ENCODE results near the gene ASTL.

The ASTL gene

DNA sequence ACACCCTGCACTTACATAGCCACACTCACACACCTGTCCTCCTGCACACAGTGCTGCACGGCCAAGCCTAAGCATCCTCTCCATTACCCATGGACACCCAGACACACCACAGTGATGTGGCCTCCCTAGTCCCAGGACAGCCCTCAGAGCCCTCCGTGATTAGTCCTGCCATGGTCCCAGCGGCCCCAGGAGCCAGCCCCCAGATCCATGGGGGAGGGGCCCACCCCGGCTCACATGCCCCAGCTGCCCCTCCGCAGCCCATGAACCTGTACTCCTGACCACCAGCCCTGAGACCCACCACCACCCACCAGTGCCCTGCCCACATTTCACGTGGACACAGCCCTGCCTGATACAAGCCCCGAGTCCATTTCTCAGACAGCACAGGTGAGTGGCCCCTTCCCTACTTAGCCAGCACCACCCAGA, 15.0 kb upstream of the ASTL start:
- Histone ChIP-seq H3K36me3 (ENCODE audit: control insufficient read depth, insufficient read depth, low read length) (no peaks in the 10 kb centered on the region), H3K27me3 (replicated peaks; ENCODE audit: control insufficient read depth, insufficient read depth, low read length, poor library complexity, severe bottlenecking) (no peaks in the 10 kb centered on the region), H3K4me3 (ENCODE audit: insufficient read depth, low read depth, low read length, poor library complexity, severe bottlenecking) (no peak overlapping the region), H3K9me3 (ENCODE audit: control insufficient read depth, low read length) (no peaks in the 10 kb centered on the region), H3K27ac (ENCODE audit: insufficient read depth, low read length, poor library complexity, severe bottlenecking) (no peak overlapping the region), H3K4me1 (ENCODE audit: control insufficient read depth, insufficient read depth, low read length, poor library complexity, severe bottlenecking) (peaks cover 30% of the 10 kb centered on the region)
- no peak for DNase-seq

DNA sequence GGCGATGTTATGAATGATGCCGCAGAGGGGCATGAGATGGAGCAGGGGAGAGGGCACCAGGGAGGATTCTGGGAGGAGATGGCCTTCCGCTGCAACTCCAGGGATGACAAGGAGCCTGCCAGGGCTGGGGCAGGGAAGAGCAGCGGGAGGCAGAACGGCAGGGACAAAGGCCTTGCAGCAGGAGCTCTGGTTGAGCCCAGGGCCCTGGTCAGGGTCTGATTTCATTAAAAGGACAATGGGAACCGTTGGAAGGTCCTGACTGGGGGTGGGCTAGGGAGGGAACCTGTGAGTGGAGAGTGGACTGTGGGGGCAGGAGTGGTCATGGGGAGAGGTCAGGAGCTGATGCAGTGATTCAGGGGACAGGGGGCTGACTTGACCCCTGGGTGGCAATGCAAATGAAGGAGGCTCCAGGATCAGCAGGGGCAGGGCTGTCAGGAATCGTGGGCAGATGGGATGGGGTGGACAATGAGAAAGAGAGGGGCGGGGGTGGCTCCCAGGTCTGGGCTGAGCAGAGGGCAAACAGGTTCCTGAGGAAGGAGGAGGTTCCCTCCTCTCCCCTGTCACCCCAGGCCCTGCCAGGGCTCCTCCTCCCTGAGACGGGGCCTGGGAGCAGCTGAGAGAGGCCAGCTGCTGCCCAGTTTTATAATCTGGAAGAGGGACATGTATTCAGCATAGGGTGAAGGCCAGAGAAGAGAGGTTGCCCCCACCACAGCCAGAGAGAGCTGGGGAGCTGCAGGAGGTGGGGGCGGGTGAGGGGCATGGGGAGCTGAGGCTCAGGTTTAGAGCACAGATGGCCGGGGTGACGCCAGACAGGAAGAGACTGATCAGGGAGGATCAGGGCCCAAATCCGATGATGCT, 14.2 kb upstream of the ASTL start:
- H3K27me3 ChIP-seq (replicated peaks; ENCODE audit: control insufficient read depth, insufficient read depth, low read length, poor library complexity, severe bottlenecking), result no peaks in the 10 kb centered on the region
- H3K36me3 ChIP-seq (ENCODE audit: control insufficient read depth, insufficient read depth, low read length), result no peaks in the 10 kb centered on the region
- no peak overlapping the region for H3K4me3 ChIP-seq (ENCODE audit: insufficient read depth, low read depth, low read length, poor library complexity, severe bottlenecking)
- H3K9me3 ChIP-seq (ENCODE audit: control insufficient read depth, low read length), result no peaks in the 10 kb centered on the region
- no peak overlapping the region for H3K27ac ChIP-seq (ENCODE audit: insufficient read depth, low read length, poor library complexity, severe bottlenecking)
- H3K4me1 ChIP-seq (ENCODE audit: control insufficient read depth, insufficient read depth, low read length, poor library complexity, severe bottlenecking), result peaks cover 30% of the 10 kb centered on the region
- DNase-seq, result no peak

DNA sequence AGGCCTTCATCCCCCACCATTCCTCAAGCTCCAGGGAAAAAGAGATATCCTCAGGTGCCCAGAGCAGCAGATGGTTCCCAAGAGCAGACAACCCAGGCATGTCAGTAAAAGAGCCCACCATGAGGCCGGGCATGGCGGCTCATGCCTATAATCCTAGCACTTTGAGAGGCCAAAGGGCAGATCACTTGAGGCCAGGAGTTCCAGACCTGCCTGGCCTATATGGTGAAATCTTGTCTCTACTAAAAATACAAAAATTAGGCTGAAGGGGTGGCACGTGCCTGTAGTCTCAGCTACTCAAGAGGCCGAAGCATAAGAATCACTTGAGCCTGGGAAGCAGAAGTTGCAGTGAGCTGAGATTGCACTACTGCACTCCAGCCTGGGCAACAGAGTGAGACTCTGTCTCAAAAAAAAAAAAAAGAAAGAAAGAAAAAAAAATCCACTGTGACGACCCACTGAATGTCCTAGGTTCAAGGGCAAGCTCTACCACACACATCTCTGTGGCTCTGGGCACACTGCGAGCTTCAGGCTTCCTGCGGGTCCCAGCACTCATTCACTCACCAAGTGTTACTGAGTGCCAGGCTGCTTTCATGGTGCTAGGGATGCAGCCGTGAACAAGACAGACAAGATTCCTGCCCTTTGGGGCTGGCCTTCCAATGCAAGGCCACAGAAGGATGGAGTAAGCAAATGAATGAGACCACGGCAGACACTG, 13.4 kb upstream of the ASTL start:
- Histone ChIP-seq H3K36me3 (ENCODE audit: control insufficient read depth, insufficient read depth, low read length) (no peaks in the 10 kb centered on the region), H3K9me3 (ENCODE audit: control insufficient read depth, low read length) (no peaks in the 10 kb centered on the region), H3K4me3 (ENCODE audit: insufficient read depth, low read depth, low read length, poor library complexity, severe bottlenecking) (no peak overlapping the region), H3K27ac (ENCODE audit: insufficient read depth, low read length, poor library complexity, severe bottlenecking) (no peak overlapping the region), H3K4me1 (ENCODE audit: control insufficient read depth, insufficient read depth, low read length, poor library complexity, severe bottlenecking) (peaks cover 33% of the 10 kb centered on the region), H3K27me3 (replicated peaks; ENCODE audit: control insufficient read depth, insufficient read depth, low read length, poor library complexity, severe bottlenecking) (no peaks in the 10 kb centered on the region)
- no peak for DNase-seq

DNA sequence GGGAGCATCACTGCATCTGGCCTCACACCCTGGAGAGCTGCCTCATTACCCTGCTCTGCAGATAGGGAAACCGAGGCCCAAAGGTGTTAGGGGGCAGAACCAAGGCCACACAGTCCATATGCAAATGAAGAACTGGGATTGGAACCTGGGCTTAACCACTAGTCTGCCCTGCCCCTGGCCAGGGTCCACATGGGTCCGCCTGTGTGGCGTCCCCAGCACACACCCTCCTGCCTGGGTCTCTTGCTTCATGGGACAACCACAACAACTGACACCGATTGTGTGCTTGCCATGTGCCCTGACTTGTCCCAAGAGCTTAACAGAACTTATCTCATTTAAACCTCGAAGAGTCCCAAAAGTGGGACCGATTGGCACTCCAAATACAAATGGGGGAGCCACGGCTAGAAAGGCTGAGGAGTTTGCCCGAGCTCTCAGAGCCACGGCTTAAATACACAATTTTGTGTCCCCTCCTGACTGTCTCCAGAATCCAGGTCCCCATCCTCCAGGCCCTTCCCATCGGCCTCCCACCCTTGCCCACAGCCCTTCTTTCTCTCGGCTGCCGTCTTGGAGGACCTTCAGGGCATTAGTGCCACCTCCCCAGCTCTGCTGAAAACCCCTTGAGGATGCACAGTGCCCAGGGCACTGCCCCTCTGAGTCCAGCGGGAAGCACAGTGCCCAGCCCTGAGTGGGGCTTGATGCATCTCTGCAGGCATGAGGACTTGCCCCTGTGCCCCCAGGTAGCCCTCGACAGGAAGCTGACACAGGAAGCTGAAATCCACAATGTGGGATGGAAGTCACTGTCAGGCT, 12.7 kb upstream of the ASTL start:
- Histone ChIP-seq H3K4me3 (ENCODE audit: insufficient read depth, low read depth, low read length, poor library complexity, severe bottlenecking) (no peak overlapping the region), H3K36me3 (ENCODE audit: control insufficient read depth, insufficient read depth, low read length) (no peaks in the 10 kb centered on the region), H3K27ac (ENCODE audit: insufficient read depth, low read length, poor library complexity, severe bottlenecking) (no peak overlapping the region), H3K27me3 (replicated peaks; ENCODE audit: control insufficient read depth, insufficient read depth, low read length, poor library complexity, severe bottlenecking) (no peaks in the 10 kb centered on the region), H3K4me1 (ENCODE audit: control insufficient read depth, insufficient read depth, low read length, poor library complexity, severe bottlenecking) (peaks cover 39% of the 10 kb centered on the region), H3K9me3 (ENCODE audit: control insufficient read depth, low read length) (no peaks in the 10 kb centered on the region)
- no peak for DNase-seq

DNA sequence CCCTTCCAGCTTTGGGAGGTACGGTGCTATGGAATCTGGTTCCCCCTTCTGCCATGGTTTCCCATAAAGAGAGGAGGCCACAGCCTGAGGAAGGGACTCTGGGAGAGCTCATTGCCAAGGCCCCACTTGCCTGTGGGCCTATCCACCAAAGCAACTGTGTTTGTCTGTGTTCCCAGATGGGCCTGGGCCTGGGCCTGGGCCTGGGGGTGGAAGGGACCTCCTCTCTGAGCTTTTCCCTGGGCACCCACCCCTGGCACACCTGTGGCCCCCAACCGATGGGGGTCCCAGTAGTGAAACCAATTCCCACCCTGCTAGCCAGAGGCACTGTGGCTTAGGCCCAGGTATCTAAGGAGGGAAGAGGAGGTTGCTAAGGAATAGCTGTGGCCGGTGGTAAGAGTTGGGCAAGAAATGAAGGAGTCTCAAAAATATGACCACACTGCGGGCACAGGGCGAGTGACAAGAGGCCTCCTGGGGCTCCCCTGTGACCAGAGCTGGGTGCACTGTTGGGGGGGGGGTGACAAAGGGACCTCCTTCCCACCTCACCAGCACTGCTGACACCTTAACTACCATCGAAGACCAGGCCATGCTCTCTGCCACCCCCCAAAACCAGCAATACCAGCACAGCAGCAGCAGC, 11.8 kb upstream of the ASTL start:
- Histone ChIP-seq H3K4me3 (ENCODE audit: insufficient read depth, low read depth, low read length, poor library complexity, severe bottlenecking) (no peak overlapping the region), H3K4me1 (ENCODE audit: control insufficient read depth, insufficient read depth, low read length, poor library complexity, severe bottlenecking) (peaks cover 45% of the 10 kb centered on the region), H3K27ac (ENCODE audit: insufficient read depth, low read length, poor library complexity, severe bottlenecking) (no peak overlapping the region), H3K36me3 (ENCODE audit: control insufficient read depth, insufficient read depth, low read length) (no peaks in the 10 kb centered on the region), H3K27me3 (replicated peaks; ENCODE audit: control insufficient read depth, insufficient read depth, low read length, poor library complexity, severe bottlenecking) (no peaks in the 10 kb centered on the region), H3K9me3 (ENCODE audit: control insufficient read depth, low read length) (no peaks in the 10 kb centered on the region)
- no peak for DNase-seq

DNA sequence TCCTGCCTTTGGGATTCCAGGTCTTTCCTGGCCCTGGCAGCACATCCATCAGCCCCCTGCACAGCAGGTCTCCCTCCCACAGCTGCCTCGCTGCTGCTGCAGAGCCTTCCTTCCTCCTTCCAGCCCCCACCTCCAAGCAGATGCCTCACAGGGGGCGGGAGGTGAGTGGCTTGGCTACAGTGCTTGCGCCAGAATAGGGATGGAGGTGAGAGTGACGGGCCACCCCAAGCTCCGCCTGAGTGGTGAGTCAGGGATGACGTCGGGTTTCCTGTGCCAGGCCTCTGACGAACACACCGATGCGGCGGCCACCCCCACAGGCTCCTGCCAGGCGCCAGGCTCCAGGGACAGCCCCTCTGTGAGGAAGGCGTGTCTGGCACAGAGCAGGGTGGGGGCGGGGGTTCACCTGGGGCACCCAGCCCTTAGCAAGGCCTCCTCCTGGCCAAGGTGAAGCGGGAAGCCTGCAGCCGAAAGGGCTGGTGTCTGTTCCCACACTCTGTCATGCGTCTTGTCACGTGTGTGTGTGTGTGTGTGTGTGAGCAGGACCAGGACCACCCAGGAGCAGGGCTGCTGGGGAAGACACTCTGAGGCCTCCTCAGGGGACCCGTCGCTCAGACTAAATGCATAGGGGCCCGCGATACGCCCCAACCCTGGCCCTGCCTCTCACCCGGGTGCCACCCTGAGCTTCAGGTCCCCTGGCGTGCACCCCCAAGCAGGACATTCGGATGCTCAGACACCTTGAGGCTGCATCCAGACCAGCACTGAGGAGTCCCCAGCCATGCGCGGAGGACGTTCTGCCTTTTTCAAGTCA, 10.3 kb upstream of the ASTL start:
- Histone ChIP-seq H3K4me3 (ENCODE audit: insufficient read depth, low read depth, low read length, poor library complexity, severe bottlenecking) (peak overlapping the region; percentile 22), H3K4me1 (ENCODE audit: control insufficient read depth, insufficient read depth, low read length, poor library complexity, severe bottlenecking) (peaks cover 52% of the 10 kb centered on the region), H3K27me3 (replicated peaks; ENCODE audit: control insufficient read depth, insufficient read depth, low read length, poor library complexity, severe bottlenecking) (no peaks in the 10 kb centered on the region), H3K9me3 (ENCODE audit: control insufficient read depth, low read length) (no peaks in the 10 kb centered on the region), H3K36me3 (ENCODE audit: control insufficient read depth, insufficient read depth, low read length) (peaks cover 5% of the 10 kb centered on the region), H3K27ac (ENCODE audit: insufficient read depth, low read length, poor library complexity, severe bottlenecking) (peak overlapping the region; percentile 100)
- DNase-seq, result peak; percentile 96 to 98 (median 97)

DNA sequence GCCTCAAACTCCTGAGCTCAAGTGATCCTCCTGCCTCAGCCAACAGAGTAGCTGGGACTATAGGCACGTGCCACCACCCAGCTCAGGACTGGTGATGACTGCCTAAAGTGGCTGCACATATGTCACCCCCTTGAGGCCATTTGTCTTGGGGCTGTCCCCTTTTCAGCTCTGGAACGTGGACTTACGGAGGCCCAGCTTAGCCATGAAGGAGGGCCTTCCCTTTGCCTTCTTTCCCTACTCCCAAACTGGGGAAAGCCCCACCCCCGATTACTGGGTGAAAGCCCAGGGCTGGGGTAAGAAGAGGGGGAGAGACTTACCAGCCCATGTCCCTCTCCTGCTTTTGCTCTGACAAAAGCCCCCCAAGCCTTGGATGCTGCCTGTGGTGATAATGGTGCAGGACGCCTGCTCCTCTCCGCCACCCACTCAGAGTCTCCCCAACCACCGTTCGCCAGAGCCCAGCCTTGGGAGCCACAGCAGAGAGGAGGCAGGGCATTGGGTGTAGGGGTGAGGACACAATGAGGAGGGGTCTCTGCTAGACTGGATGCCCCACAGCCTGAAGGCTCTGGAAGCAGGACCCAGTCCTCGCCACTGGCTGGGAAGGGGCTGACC, 9.4 kb upstream of the ASTL start:
- Histone ChIP-seq H3K36me3 (ENCODE audit: control insufficient read depth, insufficient read depth, low read length) (peaks cover 12% of the 10 kb centered on the region), H3K9me3 (ENCODE audit: control insufficient read depth, low read length) (no peaks in the 10 kb centered on the region), H3K27me3 (replicated peaks; ENCODE audit: control insufficient read depth, insufficient read depth, low read length, poor library complexity, severe bottlenecking) (no peaks in the 10 kb centered on the region), H3K27ac (ENCODE audit: insufficient read depth, low read length, poor library complexity, severe bottlenecking) (peak overlapping the region; percentile 100), H3K4me3 (ENCODE audit: insufficient read depth, low read depth, low read length, poor library complexity, severe bottlenecking) (peak overlapping the region; percentile 22), H3K4me1 (ENCODE audit: control insufficient read depth, insufficient read depth, low read length, poor library complexity, severe bottlenecking) (peaks cover 61% of the 10 kb centered on the region)
- DNase-seq, result no peak

DNA sequence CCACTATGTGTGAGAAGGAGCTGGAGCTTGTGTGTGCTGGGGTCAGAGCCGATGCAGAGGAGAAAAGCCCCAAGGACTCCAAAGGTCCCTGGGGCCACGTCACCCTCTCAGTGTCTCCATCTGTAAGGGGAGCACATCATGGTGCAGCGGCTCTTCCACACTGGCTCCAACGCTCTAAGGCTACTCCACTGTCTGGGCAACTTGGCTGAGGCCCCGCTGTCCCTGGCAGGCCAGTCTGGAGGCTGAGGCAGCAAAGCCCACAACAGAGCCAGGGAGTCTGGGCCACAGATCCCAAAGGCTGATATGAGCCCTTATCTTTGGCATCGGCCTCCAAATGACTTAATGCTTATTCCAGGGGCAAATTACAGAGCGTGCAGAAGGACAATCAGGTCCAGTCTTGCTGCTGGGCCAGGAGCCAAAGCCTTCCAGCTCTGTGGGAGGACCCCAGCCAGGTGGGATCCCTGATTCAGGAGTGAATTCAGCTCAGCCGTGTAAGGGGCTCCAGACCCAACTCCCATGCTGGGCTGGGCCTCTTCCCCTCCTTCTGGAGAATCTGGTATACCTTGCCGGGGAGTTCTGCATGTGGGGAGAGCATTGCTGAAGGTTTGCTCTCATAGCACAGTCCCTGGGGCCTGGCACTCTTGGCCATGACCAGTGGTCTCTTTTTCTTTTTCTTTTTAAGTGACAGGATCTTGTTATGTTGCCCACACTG, 8.7 kb upstream of the ASTL start:
- DNase-seq, result peak in 2 of 3 donors; percentile 39 to 51
- H3K4me3 ChIP-seq (ENCODE audit: insufficient read depth, low read depth, low read length, poor library complexity, severe bottlenecking), result peak overlapping the region; percentile 88
- H3K4me1 ChIP-seq (ENCODE audit: control insufficient read depth, insufficient read depth, low read length, poor library complexity, severe bottlenecking), result peaks cover 65% of the 10 kb centered on the region
- H3K9me3 ChIP-seq (ENCODE audit: control insufficient read depth, low read length), result no peaks in the 10 kb centered on the region
- peak overlapping the region; percentile 100 for H3K27ac ChIP-seq (ENCODE audit: insufficient read depth, low read length, poor library complexity, severe bottlenecking)
- H3K36me3 ChIP-seq (ENCODE audit: control insufficient read depth, insufficient read depth, low read length), result peaks cover 12% of the 10 kb centered on the region
- H3K27me3 ChIP-seq (replicated peaks; ENCODE audit: control insufficient read depth, insufficient read depth, low read length, poor library complexity, severe bottlenecking), result no peaks in the 10 kb centered on the region
